GM18499 (cell line): ENCODE measurements around the gene PCED1B.
"Not testable (repeated sequence)": the region's sequence is repeated elsewhere in the genome, so short reads cannot be mapped to it uniquely, and the experiment has no call there.

Experiments used
- ATAC-seq: cut with Tn5 transposase; IDR thresholded peaks from one replicate; pipeline ENCODE4 v1.9.1; 2021; ENCODE audit warnings: moderate number of reproducible peaks; ENCODE audit not compliant: insufficient read depth, unreplicated experiment

Gene PCED1B

GRCh38 chr12:47158792-47159191 is 79.4 kb downstream of the PCED1B start:
- no peak for ATAC-seq

GRCh38 chr12:47159348-47159747 is 79.9 kb downstream of the PCED1B start:
- ATAC-seq = no peak

GRCh38 chr12:47160316-47161244 is 81.2 kb downstream of the PCED1B start:
- ATAC-seq = no peak

- ATAC-seq = no peak
These were observed 84.7 kb downstream of the PCED1B start for GRCh38 chr12:47164116-47164515.

- ATAC-seq = no peak
These were observed 85.5 kb downstream of the PCED1B start for GRCh38 chr12:47164724-47165439.

GRCh38 chr12:47165934-47166333 is 86.5 kb downstream of the PCED1B start:
- ATAC-seq = no peak

GRCh38 chr12:47166365-47166764 is 86.9 kb downstream of the PCED1B start:
- no peak for ATAC-seq

GRCh38 chr12:47170281-47170680 is 90.9 kb downstream of the PCED1B start:
- not testable (repeated sequence) for ATAC-seq

- ATAC-seq = no peak
These were observed 98.6 kb downstream of the PCED1B start for GRCh38 chr12:47178014-47178413.

GRCh38 chr12:47182164-47182938 is 102.9 kb downstream of the PCED1B start:
- ATAC-seq = not testable (repeated sequence)

GRCh38 chr12:47184229-47184628 is 104.8 kb downstream of the PCED1B start:
- no peak for ATAC-seq

GRCh38 chr12:47184813-47185212 is 105.4 kb downstream of the PCED1B start:
- no peak for ATAC-seq

- ATAC-seq = no peak
These were observed 106.8 kb downstream of the PCED1B start for GRCh38 chr12:47186246-47186645.

GRCh38 chr12:47188576-47189441 is 109.4 kb downstream of the PCED1B start:
- ATAC-seq = no peak

- no peak for ATAC-seq
These were observed 110.3 kb downstream of the PCED1B start for GRCh38 chr12:47189728-47190127.

GRCh38 chr12:47190271-47190750 is 110.9 kb downstream of the PCED1B start:
- no peak for ATAC-seq

- no peak for ATAC-seq
These were observed 111.5 kb downstream of the PCED1B start for GRCh38 chr12:47190905-47191304.

- ATAC-seq = no peak
These were observed 112.6 kb downstream of the PCED1B start for GRCh38 chr12:47192051-47192450.

GRCh38 chr12:47193066-47193465 is 113.6 kb downstream of the PCED1B start:
- ATAC-seq = no peak

GRCh38 chr12:47194501-47194900 is 115.1 kb downstream of the PCED1B start:
- ATAC-seq = no peak
